HG02884 (cell line): ENCODE data around the gene HNRNPDL.
A peak's percentile ranks its signal among the peaks of the same experiment; 100 is the strongest.
"Not testable (repeated sequence)": the region's sequence is repeated elsewhere in the genome, so short reads cannot be mapped to it uniquely, and the experiment has no call there.

Source experiments
- ATAC-seq: cut with Tn5 transposase; IDR thresholded peaks from one replicate; pipeline ENCODE4 v1.9.1; 2021; ENCODE audit warnings: mild to moderate bottlenecking, moderate library complexity; ENCODE audit not compliant: unreplicated experiment

Gene HNRNPDL

GRCh38 chr4:82390061-82390460 is 40.2 kb downstream of the HNRNPDL start:
- not testable (repeated sequence) for ATAC-seq

- ATAC-seq = no peak
These were observed 41.9 kb downstream of the HNRNPDL start for GRCh38 chr4:82388405-82388804.

- ATAC-seq = not testable (repeated sequence)
These were observed 44.0 kb downstream of the HNRNPDL start for GRCh38 chr4:82386312-82386711.

GRCh38 chr4:82382751-82383150 is 47.5 kb downstream of the HNRNPDL start:
- no peak for ATAC-seq

- ATAC-seq = no peak
These were observed 48.5 kb downstream of the HNRNPDL start for GRCh38 chr4:82381661-82382296.

- ATAC-seq = no peak
These were observed 49.0 kb downstream of the HNRNPDL start for GRCh38 chr4:82381235-82381634.

GRCh38 chr4:82380831-82381230 is 49.4 kb downstream of the HNRNPDL start:
- ATAC-seq = no peak

- no peak for ATAC-seq
These were observed 49.9 kb downstream of the HNRNPDL start for GRCh38 chr4:82380344-82380743.

GRCh38 chr4:82376109-82376508 is 54.2 kb downstream of the HNRNPDL start:
- no peak for ATAC-seq

- peak; percentile 93 for ATAC-seq
These were observed 56.2 kb downstream of the HNRNPDL start, which contains the start of gene HNRNPD for GRCh38 chr4:82373816-82374625. Gene HNRNPD, minus strand, starts transcription at chr4:82373991. Its CDS starts 313 bp downstream, at chr4:82373678.

- ATAC-seq = peak; percentile 6
These were observed 56.8 kb downstream of the HNRNPDL start for GRCh38 chr4:82373486-82373815.
